Ovary (tissue), 9 donors: ENCODE results near the gene HK1. TPM values are rescaled to one million over a fixed set of nuclear protein-coding genes. Genes with fewer than 3 reads are reported as not detected.

Source experiments
- DNase-seq, 5 donors: peaks; one replicate each; pipeline ENCODE4 v3.0.0-alpha.2; 2019 to 2020
- H3K27ac ChIP-seq, 2 donors: fragments of 200-600 bp; one replicate each; pipeline versions ENCODE4 v1.5.1 to v1.8.0; 2019 to 2022
- H3K27me3 ChIP-seq: fragments of 200-600 bp; one replicate; pipeline ENCODE4 v1.8.0; 2022
- H3K36me3 ChIP-seq: fragments of 200-600 bp; sonication (generic); one replicate; pipeline ENCODE4 v1.5.1; 2019
- H3K4me1 ChIP-seq: one replicate; pipeline ENCODE4 v1.8.1; 2013; ENCODE audit warnings: mild to moderate bottlenecking, moderate library complexity; ENCODE audit not compliant: insufficient read depth
- H3K4me3 ChIP-seq: fragments of 200-600 bp; sonication (generic); one replicate; pipeline ENCODE4 v1.5.1; 2017
- H3K9me3 ChIP-seq, 2 donors: fragments of 200-600 bp in 1 of 2; sonication (generic) in 1 of 2; one replicate each; pipeline versions ENCODE4 v1.5.1 to v1.8.1; 2013 to 2019; ENCODE audit warnings: mild to moderate bottlenecking in 1 of 2, moderate library complexity in 1 of 2
- CTCF ChIP-seq, 3 donors: fragments of 450-650 bp in 2 of 3; fragments of 200-600 bp in 1 of 3; IDR thresholded peaks; one replicate each; pipeline versions ENCODE4 v1.5.1 to v1.8.0; 2016 to 2022; ENCODE audit warnings: antibody characterized with exemption in 3 of 3, mild to moderate bottlenecking in 1 of 3
- EP300 ChIP-seq: sonication (generic); formaldehyde crosslinking; IDR thresholded peaks from one replicate; pipeline ENCODE4 v1.6.1; 2017; ENCODE audit warnings: antibody characterized with exemption
- POLR2A ChIP-seq: fragments of 450-650 bp; IDR thresholded peaks from one replicate; pipeline ENCODE4 v1.6.1; 2017; ENCODE audit warnings: antibody characterized with exemption, mild to moderate bottlenecking, moderate library complexity
- WGBS, 3 donors: extraction: QIAGEN DNeasy Blood & Tissue Kit in 1 of 3; methylation state at CpG; one replicate each; pipeline versions ENCODE4 v1.1.5 to v1.1.7; 2013 to 2017; 5-methylcytosine and 5-hydroxymethylcytosine counted together
- intact Hi-C, 4 donors: fragments of 100-400 bp; cut with DNase I; formaldehyde crosslinking; loops; one replicate each; pipeline versions ENCODE4 v1.11.0 to v1.15.1; 2022 to 2023
- polyA plus RNA-seq, 2 donors: library from polyadenylated mRNA; stranded (reverse); fragments of 200-250 nt in 1 of 2; fragments of 350-450 nt in 1 of 2; fragmentation: Illumina TruSeq in 1 of 2; extraction: RNeasy Lipid Tissue Mini Kit (QIAGEN cat#74804) in 1 of 2; gene quantifications; one replicate each; pipeline ENCODE4 v1.2.3, GENCODE V29; 2013 to 2014
- total RNA-seq, 7 donors: library from RNA; depleted of rRNA in 2 of 7; stranded (reverse); fragments of >200 nt in 2 of 7; fragmentation: NEBNext Ultra II Directional in 3 of 7; extraction: Animal tissue kit (Norgen Biotek cat#: 25700) in 3 of 7; gene quantifications; one replicate each; pipeline versions ENCODE4 v1.1.0 to v1.2.4, GENCODE V29; 2016 to 2023
- donor health status: DM: no; HTN: no; CAD: no; lungs with moderate emphysema.
- donor health status: DM: no; HTN: no; CAD: no.
- donor health status: Bipolar disorder and iron deficiency.
- donor health status: DM: yes; HTN: yes; CAD: no.
- donor health status: DM: no; HTN: no; CAD: no.
- donor health status: DM: yes; HTN: yes; CAD: no.

The HK1 gene
- total and polyA plus RNA-seq, 9 donors, result 12.8 to 63.1 (median 35.8) TPM

- H3K9me3 ChIP-seq, result no peaks in the 10 kb centered on the region
- no peaks in the 10 kb centered on the region for H3K4me1 ChIP-seq
- no peaks in the 10 kb centered on the region for H3K36me3 ChIP-seq
- intact Hi-C loops, result loop anchor here in 3 of 4 donors (2.0 to 5.0 kb wide), 3 partner anchors 152 to 172 kb away; no protein-coding TSS in a partner anchor
- H3K27ac ChIP-seq, result no peak overlapping the region
- no peaks in the 10 kb centered on the region for H3K27me3 ChIP-seq
- 73 to 79% (median 75%) methylated on average over 6 of the region's 6 CpGs for WGBS, 3 donors
- DNase-seq, result no peak
- H3K4me3 ChIP-seq, result no peak overlapping the region
- TF ChIP-seq POLR2A (no peak), CTCF (IDR thresholded peaks at IDR 0.05) (no peak), EP300 (no peak)
These were observed 38.4 kb upstream of the HK1 start for GRCh38 chr10:69239816-69240434.

- H3K27ac ChIP-seq, result no peak overlapping the region
- intact Hi-C loops, result loop anchor here in 1 of 4 donors (2.0 kb wide), 1 partner anchor 152 kb away; no protein-coding TSS in a partner anchor
- no peaks in the 10 kb centered on the region for H3K4me1 ChIP-seq
- TF ChIP-seq POLR2A, result no peak
- H3K4me3 ChIP-seq, result no peak overlapping the region
- no peaks in the 10 kb centered on the region for H3K9me3 ChIP-seq
- 92 to 95% (median 94%) methylated on average over 11 of the region's 11 CpGs for WGBS, 3 donors
- DNase-seq, result no peak
- H3K27me3 ChIP-seq, result no peaks in the 10 kb centered on the region
- no peaks in the 10 kb centered on the region for H3K36me3 ChIP-seq
These were observed 37.8 kb upstream of the HK1 start for GRCh38 chr10:69240455-69240854.

DNA sequence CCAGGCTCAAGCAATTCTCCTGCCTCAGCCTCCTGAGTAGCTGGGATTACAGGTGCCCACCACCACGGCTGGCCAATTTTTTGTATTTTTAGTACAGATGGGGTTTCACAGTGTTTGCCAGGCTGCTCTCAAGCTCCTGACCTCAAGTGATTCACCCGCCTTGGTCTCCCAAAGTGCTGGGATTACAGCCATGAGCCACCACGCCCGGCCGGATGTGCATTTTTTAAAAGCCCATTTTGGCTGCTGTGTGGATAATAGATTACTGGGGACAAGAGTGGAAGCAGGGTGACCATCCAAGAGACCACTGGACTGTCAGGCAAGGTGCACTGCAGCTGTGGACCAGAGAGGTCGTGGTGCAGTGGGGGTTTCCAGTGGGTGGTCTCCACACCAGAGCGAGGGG is 36.7 kb upstream of the HK1 start:
- 72 to 79% (median 74%) methylated on average over 7 of the region's 7 CpGs for WGBS, 3 donors
- intact Hi-C loops, result loop anchor here in 1 of 4 donors (2.0 kb wide), 1 partner anchor 151 kb away; no protein-coding TSS in a partner anchor
- H3K9me3 ChIP-seq, result no peaks in the 10 kb centered on the region
- no peaks in the 10 kb centered on the region for H3K4me1 ChIP-seq
- DNase-seq, result no peak
- H3K27ac ChIP-seq, result no peak overlapping the region
- TF ChIP-seq CTCF (IDR thresholded peaks at IDR 0.05), result no peak
- no peak for TF ChIP-seq POLR2A
- TF ChIP-seq EP300, result no peak
- H3K36me3 ChIP-seq, result no peaks in the 10 kb centered on the region
- H3K27me3 ChIP-seq, result no peaks in the 10 kb centered on the region
- H3K4me3 ChIP-seq, result no peak overlapping the region

GRCh38 chr10:69242040-69242851 is 36.0 kb upstream of the HK1 start:
- Histone ChIP-seq H3K36me3 (no peaks in the 10 kb centered on the region), H3K27me3 (no peaks in the 10 kb centered on the region), H3K9me3 (no peaks in the 10 kb centered on the region), H3K4me1 (no peaks in the 10 kb centered on the region), H3K4me3 (no peak overlapping the region), H3K27ac (no peak overlapping the region)
- no peak for TF ChIP-seq POLR2A
- no peak for TF ChIP-seq EP300
- no peak for TF ChIP-seq CTCF (IDR thresholded peaks at IDR 0.05)
- WGBS, 3 donors, result 60 to 70% (median 67%) methylated on average over 11 of the region's 11 CpGs
- intact Hi-C loops, result no loop called here
- DNase-seq, result no peak

- no peaks in the 10 kb centered on the region for H3K4me1 ChIP-seq
- no peak overlapping the region for H3K4me3 ChIP-seq
- H3K27me3 ChIP-seq, result no peaks in the 10 kb centered on the region
- DNase-seq, result no peak
- intact Hi-C loops, result no loop called here
- no peak for TF ChIP-seq CTCF (IDR thresholded peaks at IDR 0.05)
- TF ChIP-seq EP300, result no peak
- TF ChIP-seq POLR2A, result no peak
- WGBS, 3 donors, result 28 to 48% (median 37%) methylated on average over 5 of the region's 5 CpGs
- no peaks in the 10 kb centered on the region for H3K36me3 ChIP-seq
- H3K9me3 ChIP-seq, result no peaks in the 10 kb centered on the region
- no peak overlapping the region for H3K27ac ChIP-seq
These were observed 35.5 kb upstream of the HK1 start for GRCh38 chr10:69242852-69243212.
